ENCODE measurements around the gene TCEANC2. TPM values are rescaled to one million over a fixed set of nuclear protein-coding genes. Genes with fewer than 3 reads are reported as not detected.

The TCEANC2 gene
- polyA plus RNA-seq, 1 of the 3 experiments (the other 2 are of a cell fraction), result 4.7 TPM

GRCh38 chr1:54004481-54005049 lies 48.8 kb upstream of the TCEANC2 start:
- no peak for DNase-seq
- H3K79me2 ChIP-seq (ENCODE audit: insufficient read depth), result no peaks in the 10 kb centered on the region
- ChIA-PET CTCF (no interaction called here), POLR2A (no interaction called here)
- H3K9me2 ChIP-seq, result no peaks in the 10 kb centered on the region
- no peak overlapping the region for H2AFZ ChIP-seq (ENCODE audit: low read depth)
- H3K27ac ChIP-seq (ENCODE audit: low read depth in 2 of 2, low read length in 1 of 2), result no peak overlapping the region
- no peaks in the 10 kb centered on the region for H3K36me3 ChIP-seq (replicated peaks in 1 of 2; ENCODE audit: control insufficient read depth in 1 of 2, insufficient read depth in 2 of 2, low read length in 1 of 2)
- H3K4me3 ChIP-seq (ENCODE audit: low read depth in 2 of 2, low read length in 1 of 2), result no peak overlapping the region
- H3K4me1 ChIP-seq (ENCODE audit: control insufficient read depth in 1 of 2, insufficient read depth in 2 of 2, low read depth in 1 of 2, low read length in 1 of 2), result peaks cover 0 to 8% of the 10 kb centered on the region in 2 experiments; a peak in 1 of 4 replicates
- no peaks in the 10 kb centered on the region for H3K9me3 ChIP-seq
- no peaks in the 10 kb centered on the region for H4K20me1 ChIP-seq (ENCODE audit: insufficient read depth)
- no peak overlapping the region for H3K9ac ChIP-seq
- no peaks in the 10 kb centered on the region for H3K27me3 ChIP-seq (ENCODE audit: insufficient read depth)
- no peaks in the 10 kb centered on the region for H3F3A ChIP-seq (replicated peaks; ENCODE audit: insufficient read depth)
- 82% methylated on average over 7 of the region's 27 CpGs for WGBS (ENCODE audit: low lambda C conversion rate)
- TF ChIP-seq NRF1 (IDR thresholded peaks at IDR 0.05; ENCODE audit: low read depth, low read length) (no peak), NFIC (IDR thresholded peaks at IDR 0.05; ENCODE audit: borderline replicate concordance) (no peak), FOSL2 (IDR thresholded peaks at IDR 0.05; ENCODE audit: borderline replicate concordance, low read depth) (no peak), YY1 (IDR thresholded peaks at IDR 0.05; ENCODE audit: low read depth) (no peak), FOXM1 (IDR thresholded peaks at IDR 0.05; ENCODE audit: low read depth) (no peak), TEAD4 (IDR thresholded peaks at IDR 0.05; ENCODE audit: borderline replicate concordance, insufficient read depth) (no peak), POLR2AphosphoS5 (IDR thresholded peaks at IDR 0.05; ENCODE audit: low read depth, low read length) (no peak), ZBTB33 (IDR thresholded peaks at IDR 0.05; ENCODE audit: borderline replicate concordance, low read depth) (no peak), MEF2A (IDR thresholded peaks at IDR 0.05; ENCODE audit: borderline replicate concordance, low read depth) (no peak)
- H3K4me2 ChIP-seq, result no peak overlapping the region

GRCh38 chr1:54006508-54006907 lies 46.9 kb upstream of the TCEANC2 start:
- no peaks in the 10 kb centered on the region for H3K9me2 ChIP-seq
- no peaks in the 10 kb centered on the region for H3F3A ChIP-seq (replicated peaks; ENCODE audit: insufficient read depth)
- no peaks in the 10 kb centered on the region for H3K36me3 ChIP-seq (replicated peaks in 1 of 2; ENCODE audit: control insufficient read depth in 1 of 2, insufficient read depth in 2 of 2, low read length in 1 of 2)
- peak; percentile 11 for DNase-seq
- no peak overlapping the region for H3K9ac ChIP-seq
- WGBS (ENCODE audit: low lambda C conversion rate), result 49% methylated on average over 4 of the region's 4 CpGs
- H3K9me3 ChIP-seq, result no peaks in the 10 kb centered on the region
- H3K27ac ChIP-seq (ENCODE audit: low read depth in 2 of 2, low read length in 1 of 2), result no peak overlapping the region
- H3K27me3 ChIP-seq (ENCODE audit: insufficient read depth), result peaks cover 3% of the 10 kb centered on the region; the same call in 1 of the 2 replicates
- no peak overlapping the region for H2AFZ ChIP-seq (ENCODE audit: low read depth)
- TF ChIP-seq SIN3A (IDR thresholded peaks at IDR 0.05; ENCODE audit: borderline replicate concordance, low read depth, low read length) (no peak), USF2 (IDR thresholded peaks at IDR 0.05; ENCODE audit: borderline replicate concordance, low read depth, low read length) (no peak), EP300 (IDR thresholded peaks at IDR 0.05; ENCODE audit: borderline replicate concordance in 1 of 2, low read depth in 1 of 2, low read length in 1 of 2) (no peak), GABPA (IDR thresholded peaks at IDR 0.05; ENCODE audit: low read depth) (no peak)
- H3K79me2 ChIP-seq (ENCODE audit: insufficient read depth), result no peaks in the 10 kb centered on the region
- no peak overlapping the region for H3K4me2 ChIP-seq
- H3K4me1 ChIP-seq (ENCODE audit: control insufficient read depth in 1 of 2, insufficient read depth in 2 of 2, low read depth in 1 of 2, low read length in 1 of 2), result peaks cover 0 to 6% of the 10 kb centered on the region in 2 experiments; a peak in 1 of 4 replicates
- no peak overlapping the region for H3K4me3 ChIP-seq (ENCODE audit: low read depth in 2 of 2, low read length in 1 of 2)
- POLR2A ChIA-PET, result no interaction called here
- CTCF ChIA-PET, result no interaction called here
- no peaks in the 10 kb centered on the region for H4K20me1 ChIP-seq (ENCODE audit: insufficient read depth)

Data from SK-N-SH (cell line).